Stimulated activated CD4-positive, alpha-beta T cell treated with anti-CD3 and anti-CD28 coated beads, Interleukin-15, amount 100 ng/mL, for 48 hours (primary cell): ENCODE data around the gene ATP8B1.
"Not testable (repeated sequence)": the region's sequence is repeated elsewhere in the genome, so short reads cannot be mapped to it uniquely, and the experiment has no call there.

Experiments
- DNase-seq, 2 donors: peaks; one replicate each; pipeline ENCODE4 v3.0.0-alpha.2; 2020; ENCODE audit warnings: low read depth in 2 of 2

The ATP8B1 gene

DNA sequence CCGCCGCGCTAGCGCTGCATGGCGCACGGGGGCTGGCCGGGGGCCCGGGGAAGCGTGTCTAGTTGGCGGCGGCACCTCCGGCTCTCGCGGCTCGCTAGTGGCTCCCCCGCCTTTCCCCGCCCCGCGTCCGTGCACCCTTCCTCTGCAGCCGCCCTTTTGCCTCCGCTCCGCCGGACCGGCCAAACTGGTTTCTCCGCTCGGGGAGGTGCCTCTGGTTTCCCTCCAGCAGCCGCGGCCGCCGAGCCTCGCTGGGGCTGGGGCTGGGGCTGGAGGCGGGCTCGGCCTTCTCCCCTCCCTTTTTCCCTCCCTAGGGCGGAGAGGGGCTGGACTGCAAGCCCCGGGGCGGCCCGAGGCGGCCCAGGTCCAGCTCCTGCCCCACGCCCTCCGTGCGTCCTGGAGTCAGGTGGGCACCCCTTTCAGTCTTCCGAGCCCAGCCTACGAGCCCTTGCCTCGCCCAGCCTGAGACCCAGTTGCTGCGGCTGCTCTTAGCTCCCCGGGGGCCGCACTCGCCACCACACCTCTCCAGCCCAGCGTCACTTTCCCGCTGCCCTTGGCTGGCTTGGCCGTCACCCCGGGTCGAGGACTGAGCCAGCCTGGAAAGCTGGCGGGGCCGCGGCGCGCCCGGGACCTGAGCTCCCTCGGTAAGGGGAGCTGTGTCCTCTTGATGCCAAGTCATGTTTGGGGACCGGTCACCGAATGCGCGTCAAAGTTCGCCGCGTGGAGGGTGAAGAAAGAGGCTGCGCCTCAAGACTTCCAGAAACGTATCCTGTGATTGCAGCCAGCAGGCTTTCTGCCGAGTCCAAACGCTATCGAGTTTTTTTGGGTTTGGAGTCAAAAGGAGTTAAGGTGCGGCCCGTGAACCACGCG, at the start of gene ATP8B1:
Gene ATP8B1 (minus strand): TSS at position 213 of the 867 bp plus-strand sequence. CDS start 71,508 bp downstream, outside the sequence.
- no peak for DNase-seq

DNA sequence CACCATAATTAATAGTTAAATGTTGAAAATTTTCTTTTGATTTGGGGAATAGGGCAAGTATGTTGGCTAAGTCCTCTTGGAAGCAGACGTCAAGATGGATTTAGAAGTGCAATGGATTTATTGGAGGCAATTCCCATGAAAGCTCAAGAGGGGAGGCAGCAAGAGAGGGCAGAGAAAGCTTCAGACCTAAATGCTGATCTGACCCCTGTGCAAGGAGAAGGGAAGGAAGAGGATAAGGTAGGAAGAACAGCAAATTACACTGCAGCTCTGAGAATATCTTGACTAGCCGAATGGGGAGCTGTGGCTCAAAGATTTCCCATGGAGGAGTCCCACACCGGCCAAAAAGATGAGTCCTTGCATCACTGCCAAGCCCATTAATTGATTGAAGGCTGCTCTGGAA, 46.9 kb upstream of the ATP8B1 start:
- no peak for DNase-seq

DNA sequence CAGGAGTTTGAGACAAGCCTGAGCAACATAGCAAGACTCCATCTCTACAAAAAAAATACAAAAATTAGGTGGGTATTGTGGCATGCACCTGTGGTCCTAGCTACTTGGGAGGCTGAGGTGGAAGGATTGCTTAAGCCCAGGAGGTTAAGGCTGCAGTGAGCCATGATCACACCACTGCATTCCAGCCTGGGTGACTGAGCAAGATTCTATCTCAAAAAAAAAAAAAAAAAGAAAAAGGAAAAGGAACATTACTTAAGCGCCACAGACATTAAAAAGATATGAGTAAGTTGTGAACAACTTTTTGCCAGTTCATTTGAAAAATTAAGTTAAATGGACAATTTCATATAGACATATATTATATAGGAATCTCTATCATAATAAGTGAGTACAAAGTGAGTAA, 45.3 kb upstream of the ATP8B1 start:
- not testable (repeated sequence) for DNase-seq

DNA sequence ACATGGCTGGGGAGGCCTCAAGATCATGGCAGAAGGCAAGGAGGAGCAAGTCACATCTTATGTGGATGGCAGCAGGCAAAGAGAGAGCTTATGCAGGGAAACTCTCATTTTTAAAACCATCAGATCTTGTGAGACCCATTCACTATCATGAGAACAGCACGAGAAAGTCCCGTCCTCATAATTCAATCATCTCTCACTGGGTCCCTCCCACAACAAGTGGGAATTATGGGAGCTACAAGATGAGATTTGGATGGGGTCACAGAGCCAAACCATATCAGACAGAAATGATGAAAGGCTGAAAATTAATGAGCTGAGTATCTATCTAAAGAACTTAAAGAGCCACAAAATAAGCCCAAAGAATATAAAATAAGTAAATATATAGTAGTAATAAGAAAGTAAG, 44.3 kb upstream of the ATP8B1 start:
- not testable (repeated sequence) for DNase-seq

DNA sequence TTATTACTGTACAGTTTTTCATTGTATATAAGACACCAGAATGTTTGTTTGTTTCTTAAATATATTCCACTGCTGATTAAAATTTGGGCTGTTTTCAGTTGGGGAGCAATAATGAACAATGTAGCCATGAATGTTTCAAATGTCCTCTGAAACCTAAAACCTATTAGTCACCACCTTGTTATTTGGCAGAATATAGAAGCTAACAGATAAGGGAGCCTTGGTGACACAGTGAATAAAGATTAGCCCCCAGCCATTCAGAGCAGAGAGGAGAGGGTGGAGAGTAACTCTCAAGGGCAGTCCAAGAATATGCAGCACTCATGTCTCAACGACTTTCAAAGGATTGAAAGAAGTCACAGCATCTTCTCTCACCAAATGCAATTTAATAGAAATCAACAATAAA, 43.1 kb upstream of the ATP8B1 start:
- DNase-seq, result no peak

DNA sequence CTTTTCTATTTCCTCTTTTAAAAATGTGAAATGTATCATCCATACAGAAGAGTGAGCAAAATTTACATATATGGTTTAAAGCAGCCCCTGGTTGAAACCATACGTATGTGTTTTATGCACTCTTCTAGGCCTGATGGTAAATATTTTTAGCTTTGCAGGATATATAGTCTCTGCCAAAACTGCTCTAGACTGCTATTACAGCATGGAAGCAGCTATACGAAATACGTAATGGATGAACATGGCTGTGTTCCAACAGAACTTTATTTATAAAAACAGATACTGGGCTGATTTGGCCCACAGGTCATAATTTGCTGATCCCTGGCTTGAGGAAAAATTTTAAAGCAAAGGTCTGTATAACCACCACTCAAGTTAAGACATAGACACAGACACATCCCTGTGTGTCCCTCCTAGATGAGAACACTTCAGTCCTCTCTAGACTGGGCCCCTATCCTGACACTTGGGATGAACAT, 42.5 kb upstream of the ATP8B1 start:
- no peak for DNase-seq

DNA sequence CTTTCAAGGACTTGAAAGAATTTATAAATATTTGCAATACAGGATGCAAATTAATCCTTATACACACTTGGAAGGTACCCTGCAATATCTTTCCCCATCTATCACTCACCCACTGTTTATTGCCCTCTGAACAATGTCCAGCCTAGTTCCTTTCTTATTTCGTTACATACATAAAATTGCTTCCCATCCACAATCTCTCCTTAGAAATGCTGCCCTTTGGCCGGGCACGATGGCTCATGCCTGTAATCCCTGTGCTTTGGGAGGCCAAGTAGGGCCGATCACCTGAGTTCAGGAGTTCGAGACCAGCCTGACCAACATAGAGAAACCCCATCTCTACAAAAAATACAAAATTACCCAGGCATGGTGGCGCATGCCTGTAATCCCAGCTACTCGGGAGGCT, 41.2 kb upstream of the ATP8B1 start:
- DNase-seq, result no peak

DNA sequence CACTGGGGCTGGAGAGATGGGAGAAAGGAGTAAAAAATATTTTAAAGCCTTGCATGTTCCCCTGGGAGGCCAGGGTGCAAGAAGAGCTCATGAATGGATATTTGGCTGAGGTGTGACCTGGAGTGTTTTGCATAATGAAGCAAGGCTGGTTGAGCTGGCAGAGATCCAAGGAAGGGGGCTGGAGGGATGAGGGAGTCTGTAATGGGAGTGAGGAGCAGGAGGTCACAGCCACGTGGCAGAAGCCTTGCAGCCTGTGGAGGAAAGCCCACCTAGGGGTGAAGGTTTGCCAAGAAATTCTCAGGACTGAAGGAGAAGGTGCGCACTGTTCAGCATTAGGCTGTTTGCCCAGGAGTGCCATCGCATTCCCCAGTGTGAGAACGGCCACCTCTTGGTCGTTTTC, 40.3 kb upstream of the ATP8B1 start:
- no peak for DNase-seq

DNA sequence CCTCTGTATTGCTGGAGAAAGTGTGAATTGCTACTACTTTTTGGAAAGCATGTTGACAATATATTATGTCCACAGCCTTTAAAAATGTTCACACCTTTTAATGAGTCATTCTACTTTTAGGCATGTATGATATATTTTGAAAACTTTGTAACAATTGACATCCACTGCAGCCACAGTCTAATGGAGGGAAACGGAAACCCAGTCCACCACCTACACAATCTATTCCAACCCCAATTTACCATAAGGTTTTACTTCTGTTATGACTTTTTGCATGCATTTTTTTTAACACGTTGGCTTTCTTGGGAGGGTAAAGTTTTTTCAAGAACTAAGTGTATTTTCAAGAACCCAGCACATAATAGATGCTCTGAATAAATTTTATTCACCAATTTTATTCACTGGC, 38.5 kb upstream of the ATP8B1 start:
- DNase-seq, result no peak

DNA sequence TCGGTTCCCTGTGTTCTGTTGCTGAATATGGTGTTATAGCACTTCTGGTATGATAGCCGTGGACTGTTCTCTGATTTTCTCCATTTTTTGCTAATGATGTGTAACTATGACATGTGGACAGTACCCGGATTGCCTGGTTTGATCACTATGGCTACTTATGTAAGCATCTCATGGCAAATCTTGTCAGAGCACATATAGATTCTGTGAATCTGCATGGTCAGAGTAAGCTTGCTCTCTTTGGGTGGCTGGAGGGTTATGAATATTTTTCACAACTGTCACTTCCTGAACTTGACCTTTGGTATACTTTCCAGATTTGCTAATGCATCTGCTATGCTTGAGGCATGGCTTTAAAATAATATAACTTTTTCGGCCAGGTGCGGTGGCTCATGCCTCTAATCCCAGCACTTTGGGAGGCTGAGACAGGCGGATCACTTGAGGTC, 36.8 kb upstream of the ATP8B1 start:
- no peak for DNase-seq

DNA sequence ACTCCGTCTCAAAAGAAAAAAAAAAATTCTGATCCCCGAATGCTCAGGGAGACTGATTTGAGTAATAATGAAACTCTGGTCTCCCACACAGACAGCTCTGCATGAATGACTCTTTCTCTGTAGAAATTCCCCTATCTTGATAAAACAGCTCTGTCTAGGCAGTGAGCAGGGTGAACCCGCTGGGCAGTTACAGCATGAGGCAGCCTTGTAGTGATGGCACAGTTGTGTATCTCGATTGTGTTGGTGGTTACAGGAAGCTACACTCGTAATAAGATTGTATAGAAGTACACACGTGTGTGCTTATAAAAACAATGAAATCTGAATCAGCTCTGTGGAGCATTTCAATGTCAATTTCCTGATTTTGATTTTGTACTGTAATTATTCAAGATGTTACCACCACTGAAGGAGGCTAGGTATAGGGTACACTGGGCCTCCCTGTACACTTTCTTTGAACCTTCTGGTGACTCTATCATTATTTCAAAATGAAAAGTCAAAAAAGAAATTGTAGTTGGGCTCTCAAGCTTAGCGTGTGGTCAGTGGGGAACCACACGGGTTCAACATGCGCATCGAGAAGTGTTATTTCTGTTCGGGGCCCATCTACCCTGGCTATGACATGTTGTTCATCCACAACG, 34.9 kb upstream of the ATP8B1 start:
- peak; percentile 35 to 50 for DNase-seq

DNA sequence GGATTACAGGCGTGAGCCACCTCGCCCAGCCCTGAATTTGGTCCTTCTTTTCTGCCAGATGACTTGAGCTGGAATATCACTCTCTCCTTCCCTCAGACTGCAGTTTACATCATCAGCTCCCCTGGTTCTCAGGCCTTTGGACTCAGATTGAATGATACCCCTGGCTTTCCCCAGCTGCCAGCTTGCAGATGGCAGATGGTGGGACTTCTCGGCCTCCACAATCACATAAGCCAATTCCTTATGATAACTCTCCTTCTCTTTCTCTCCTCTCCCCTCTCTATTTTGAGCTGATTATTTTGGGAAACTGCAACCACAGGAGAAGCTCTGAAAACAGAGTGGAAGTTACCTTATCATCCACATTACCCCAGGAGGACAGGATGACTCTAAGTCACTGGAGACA, 33.4 kb upstream of the ATP8B1 start:
- no peak for DNase-seq

DNA sequence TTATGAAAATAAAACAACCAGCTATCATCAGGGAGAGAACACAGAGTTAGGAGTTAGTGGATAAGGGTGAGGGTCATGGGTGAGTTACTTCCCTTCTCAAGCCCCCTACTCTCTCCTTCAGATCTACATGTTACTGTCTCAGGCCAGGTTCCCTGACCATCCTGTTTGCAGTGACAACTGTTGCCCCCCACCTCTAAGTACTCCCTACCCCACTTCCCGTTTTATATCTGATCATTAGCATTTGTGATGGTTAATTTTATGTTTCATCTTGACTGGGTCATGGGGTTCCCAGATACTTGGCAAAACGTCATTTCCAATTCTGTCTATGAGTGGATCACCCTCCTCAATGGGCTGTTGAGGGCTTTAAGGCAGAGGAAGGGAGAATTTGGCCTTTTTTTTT, 32.8 kb upstream of the ATP8B1 start:
- no peak for DNase-seq

DNA sequence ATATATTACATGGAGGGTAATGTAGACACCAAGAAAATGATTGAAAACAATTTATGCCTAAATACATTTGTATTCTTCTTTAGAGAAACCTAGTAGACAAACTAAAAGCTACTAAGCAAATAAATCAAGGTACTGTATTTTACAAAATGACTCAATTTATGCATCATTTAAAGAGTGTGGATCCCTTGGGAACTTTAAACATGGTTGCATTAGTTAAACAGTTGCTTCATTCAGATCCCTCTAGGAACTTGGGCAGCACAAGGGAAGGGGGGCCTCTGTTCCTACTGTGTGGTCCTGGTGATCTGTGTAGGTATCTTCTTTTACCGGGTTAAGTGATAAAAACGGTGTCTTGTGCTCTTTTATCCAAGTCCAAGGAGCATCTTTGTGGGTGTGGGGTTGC, 31.5 kb upstream of the ATP8B1 start:
- DNase-seq, result no peak

DNA sequence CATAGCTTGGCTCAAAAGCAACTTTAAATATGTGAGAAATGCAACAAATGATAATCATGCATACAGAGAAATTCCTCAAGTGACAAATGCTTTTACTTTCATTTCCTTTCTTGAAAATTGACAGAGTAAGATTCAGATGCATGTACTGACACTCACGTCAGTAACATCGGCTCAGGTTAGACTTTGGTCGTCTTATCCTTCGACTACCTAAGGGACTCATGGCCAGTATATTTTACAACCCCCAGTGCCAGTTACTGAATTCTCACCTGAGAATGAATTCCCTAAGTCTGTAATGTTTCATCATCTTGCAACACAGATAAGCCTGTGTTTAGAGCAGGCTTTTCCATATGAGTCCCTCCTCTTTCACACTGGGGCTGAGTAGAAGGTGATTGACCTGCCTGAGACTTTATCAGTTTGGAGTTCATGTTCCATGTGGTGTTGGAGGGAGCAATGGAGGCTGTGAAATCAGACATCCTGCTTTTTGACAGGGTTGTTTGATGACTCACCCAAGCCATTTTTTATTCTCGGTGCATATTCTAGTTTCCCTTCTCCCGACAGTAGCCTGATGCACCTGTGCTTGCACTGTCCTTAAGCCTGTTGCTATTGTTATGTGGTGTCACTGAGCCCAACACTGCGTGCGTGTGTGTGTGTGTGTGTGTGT, 30.5 kb upstream of the ATP8B1 start:
- peak in 1 of 2 donors; percentile 7 for DNase-seq

DNA sequence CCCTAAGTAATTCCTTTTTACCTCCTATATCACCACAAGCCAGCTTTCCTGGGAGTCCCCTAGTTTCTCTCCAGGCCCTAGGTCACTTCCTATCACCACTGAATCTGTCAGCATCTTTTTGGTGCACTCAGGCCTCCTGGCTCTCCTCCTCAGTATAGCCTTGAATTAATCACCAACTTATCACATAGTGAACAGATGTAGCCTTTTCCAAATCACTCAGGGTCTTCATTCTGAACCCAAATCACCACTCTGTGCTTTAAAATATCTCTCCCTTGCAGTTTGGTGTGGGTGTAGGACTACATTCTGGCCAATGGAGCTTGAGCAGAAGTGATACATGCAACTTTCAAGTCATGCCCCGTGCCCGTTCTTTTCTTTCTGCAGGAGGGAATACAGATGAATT, 29.6 kb upstream of the ATP8B1 start:
- DNase-seq, result no peak

DNA sequence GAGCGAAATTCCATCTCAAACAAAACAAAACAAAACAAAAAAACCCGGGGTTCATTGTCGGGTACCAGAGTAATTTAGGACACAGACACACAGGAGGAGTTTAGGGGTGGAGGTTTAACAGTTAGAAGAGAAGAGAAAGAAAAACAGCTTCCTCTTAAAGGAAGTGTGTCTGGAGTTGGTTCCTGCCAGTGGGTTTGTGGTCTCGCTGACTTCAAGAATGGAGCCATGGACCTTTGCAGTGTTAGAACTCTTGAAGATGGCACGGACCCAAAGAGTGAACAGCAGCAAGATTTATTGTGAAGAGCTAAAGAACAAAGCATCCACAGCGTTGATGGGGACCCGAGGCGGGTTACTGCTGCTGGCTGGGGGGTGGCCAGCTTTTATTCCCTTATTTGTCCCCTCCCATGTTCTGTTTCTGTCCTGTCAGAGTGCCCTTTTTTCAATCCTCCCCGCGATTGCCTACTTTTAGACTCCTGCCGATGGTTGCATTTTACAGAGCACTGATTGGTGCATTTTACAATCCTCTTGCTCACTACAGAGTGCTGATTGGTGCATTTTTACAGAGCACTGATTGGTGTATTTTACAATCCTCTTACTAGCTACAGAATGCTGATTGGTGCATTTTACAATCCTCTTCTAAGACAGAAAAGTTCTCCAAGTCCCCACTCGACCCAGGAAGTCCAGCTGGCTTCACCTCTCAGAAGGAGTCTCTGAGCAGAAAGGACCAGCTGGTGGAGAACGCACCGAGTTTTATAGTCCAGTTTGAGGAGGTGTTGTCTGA, 28.7 kb upstream of the ATP8B1 start:
- DNase-seq, result no peak

DNA sequence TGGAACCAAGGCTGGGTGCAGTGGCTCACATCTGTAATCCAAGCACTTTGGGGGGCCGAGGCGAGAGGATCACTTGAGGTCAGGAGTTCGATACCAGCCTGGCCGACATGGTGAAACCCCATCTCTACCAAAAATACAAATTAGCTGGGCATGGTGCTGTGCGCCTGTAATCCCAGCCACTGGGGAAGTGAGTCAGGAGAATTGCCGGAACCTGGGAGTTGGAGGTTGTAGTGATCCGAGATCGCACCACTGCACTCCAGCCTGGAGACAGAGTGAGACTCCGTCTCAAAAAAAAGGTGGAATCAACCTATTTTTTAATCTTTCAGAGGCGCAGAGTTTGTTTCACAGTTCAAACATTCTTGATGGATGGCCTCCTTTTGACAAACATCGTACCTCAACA, 24.5 kb upstream of the ATP8B1 start:
- no peak for DNase-seq

DNA sequence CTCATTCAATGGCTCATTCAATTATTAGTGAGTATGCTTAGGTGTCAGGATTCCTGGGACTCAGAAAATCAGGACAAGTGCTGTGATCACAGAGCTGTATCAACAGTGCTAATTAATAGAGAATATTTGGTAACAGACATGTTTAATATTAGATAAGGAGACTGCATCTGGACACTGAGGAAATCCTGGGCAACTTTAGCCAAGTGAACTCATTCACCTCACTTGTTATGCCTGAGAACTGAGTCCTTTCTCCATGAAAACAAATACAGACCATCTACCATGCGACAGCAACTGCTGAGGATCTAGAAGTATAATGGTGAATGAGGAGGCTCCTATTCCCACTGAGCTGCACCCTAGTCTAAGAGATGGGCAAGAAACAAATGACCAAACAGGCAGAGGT, 23.1 kb upstream of the ATP8B1 start:
- no peak for DNase-seq

DNA sequence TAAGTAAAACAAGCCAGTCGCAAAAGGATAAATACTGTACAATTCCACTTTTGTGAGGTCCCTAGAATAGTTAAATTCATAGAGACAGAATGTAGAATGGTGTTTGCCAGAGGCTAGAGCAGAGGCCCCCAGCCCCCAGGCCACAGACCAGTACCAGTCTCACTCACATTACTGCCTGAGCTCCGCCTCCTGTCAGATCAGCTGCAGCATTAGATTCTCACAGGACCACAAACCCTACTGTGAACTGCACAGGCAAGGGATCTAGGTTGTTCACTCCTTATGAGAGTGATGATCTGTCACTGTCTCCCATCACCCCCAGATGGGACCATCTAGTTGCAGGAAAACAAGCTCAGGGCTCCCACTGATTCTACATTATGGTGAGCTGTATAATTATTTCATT, 17.5 kb upstream of the ATP8B1 start:
- DNase-seq, result not testable (repeated sequence)

DNA sequence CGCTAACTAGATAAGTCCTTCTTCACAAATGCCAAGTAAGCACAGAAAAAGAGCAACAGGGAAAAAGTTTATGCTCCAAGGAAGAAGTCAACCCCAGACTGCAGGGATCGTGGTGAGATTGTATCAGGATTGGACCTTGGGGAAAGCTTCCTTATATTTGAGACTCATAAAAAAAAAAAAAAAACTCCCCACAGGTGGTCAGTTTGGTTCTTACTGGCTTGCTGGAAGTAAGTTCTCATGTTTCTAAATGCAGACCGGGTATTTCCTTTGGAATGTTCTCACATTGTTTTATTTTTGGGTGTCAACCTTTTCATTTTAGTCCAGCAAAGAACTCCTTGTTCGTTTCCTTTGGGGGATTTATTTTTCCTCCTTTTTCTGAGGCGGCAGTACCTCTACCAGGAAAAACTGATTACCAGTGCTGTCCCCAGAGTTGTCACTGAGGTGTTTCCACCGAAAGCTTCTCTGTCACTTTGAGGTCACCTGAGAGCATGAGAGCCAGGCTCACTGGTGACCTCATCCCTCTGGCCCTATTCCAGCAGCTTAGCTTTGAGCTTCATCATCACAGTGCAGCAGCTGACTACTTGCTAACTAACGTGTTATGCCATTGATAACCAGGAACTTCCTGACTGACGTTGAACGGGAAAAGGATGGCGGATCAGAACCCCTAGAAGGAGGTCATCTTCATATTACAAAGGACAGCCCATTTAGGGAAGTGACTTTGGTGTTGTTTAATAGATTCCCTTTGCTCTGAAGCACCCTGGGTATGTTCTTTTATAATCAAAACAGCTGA, 16.8 kb upstream of the ATP8B1 start:
- DNase-seq, result no peak
